Tibial nerve (tissue), 4 donors: ENCODE results near the gene NEDD9.

Experiments
- CTCF ChIP-seq, 5 experiments: fragments of 200-600 bp in 3 of 5; fragments of 450-650 bp in 2 of 5; sonication (generic) in 3 of 5; IDR thresholded peaks; one replicate each; pipeline ENCODE4 v1.5.1; 2016 to 2019; ENCODE audit warnings: antibody characterized with exemption in 5 of 5, mild to moderate bottlenecking in 3 of 5, moderate library complexity in 2 of 5
- EP300 ChIP-seq, 2 donors: sonication (generic); formaldehyde crosslinking; IDR thresholded peaks; one replicate each; pipeline ENCODE4 v1.6.1; 2017; ENCODE audit warnings: antibody characterized with exemption in 2 of 2, mild to moderate bottlenecking in 1 of 2
- POLR2A ChIP-seq, 2 donors: fragments of 450-650 bp; IDR thresholded peaks; one replicate each; pipeline ENCODE4 v1.6.1; 2017; ENCODE audit warnings: antibody characterized with exemption in 2 of 2, mild to moderate bottlenecking in 2 of 2, moderate library complexity in 2 of 2

GRCh38 chr6:11250108-11250507 is 17.6 kb upstream of the NEDD9 start:
- TF ChIP-seq CTCF (IDR thresholded peaks at IDR 0.05) (no peak), POLR2A (IDR thresholded peaks at IDR 0.05) (no peak), EP300 (IDR thresholded peaks at IDR 0.05) (no peak)
